Effector CD8-positive, alpha-beta T cell (primary cell): ENCODE measurements around the gene RABL6.
"Not testable (repeated sequence)": the region's sequence is repeated elsewhere in the genome, so short reads cannot be mapped to it uniquely, and the experiment has no call there.

Source experiments
- DNase-seq: peaks from one replicate; lab custom pipeline; 2025; lab: John Stamatoyannopoulos, UW

Gene RABL6

GRCh38 chr9:136775191-136775590 lies 32.6 kb upstream of the RABL6 start:
- DNase-seq = no peak

- DNase-seq = no peak
Measured at GRCh38 chr9:136776947-136777346, 30.8 kb upstream of the RABL6 start.

GRCh38 chr9:136777359-136777758 lies 30.4 kb upstream of the RABL6 start:
- DNase-seq = no peak

GRCh38 chr9:136779808-136780207 lies 27.9 kb upstream of the RABL6 start:
- DNase-seq = no peak

GRCh38 chr9:136782452-136782851 lies 25.3 kb upstream of the RABL6 start:
- no peak for DNase-seq

GRCh38 chr9:136784249-136784996 lies 23.3 kb upstream of the RABL6 start:
- DNase-seq = no peak

GRCh38 chr9:136784997-136785361 lies 22.8 kb upstream of the RABL6 start:
- no peak for DNase-seq

- DNase-seq = not testable (repeated sequence)
Measured at GRCh38 chr9:136785565-136786355, 22.0 kb upstream of the RABL6 start.

GRCh38 chr9:136786451-136786850 lies 21.3 kb upstream of the RABL6 start:
- DNase-seq = no peak

GRCh38 chr9:136786983-136787382 lies 20.8 kb upstream of the RABL6 start:
- DNase-seq = not testable (repeated sequence)

- peak; percentile 52 for DNase-seq
Measured at GRCh38 chr9:136787690-136788400, 19.9 kb upstream of the RABL6 start.

- not testable (repeated sequence) for DNase-seq
Measured at GRCh38 chr9:136788644-136789522, 18.9 kb upstream of the RABL6 start.

- DNase-seq = no peak
Measured at GRCh38 chr9:136789523-136789937, 18.2 kb upstream of the RABL6 start.

- DNase-seq = peak; percentile 99
Measured at GRCh38 chr9:136790640-136791515, 16.9 kb upstream of the RABL6 start, which contains the start of gene TMEM141. Gene TMEM141, plus strand, starts transcription at chr9:136791344. Its CDS starts 27 bp downstream, at chr9:136791371.

GRCh38 chr9:136791516-136792276 lies 16.1 kb upstream of the RABL6 start:
- DNase-seq = peak; percentile 74

GRCh38 chr9:136792321-136793085 lies 15.2 kb upstream of the RABL6 start:
- no peak for DNase-seq

GRCh38 chr9:136793086-136793946 lies 14.4 kb upstream of the RABL6 start:
- no peak for DNase-seq
